A673 (cell line): ENCODE results near the gene PARD3.

ENCODE experiments used
- EZH2 ChIP-seq: fragments of 200-600 bp; sonication (generic); IDR thresholded peaks from 2 replicates; pipeline ENCODE4 v1.6.1; 2017; ENCODE audit warnings: borderline replicate concordance, low read depth, mild to moderate bottlenecking, mixed read lengths, antibody characterized with exemption, low read length; ENCODE audit not compliant: poor library complexity, severe bottlenecking
- TF ChIP-seq, protein P1 (sequence below): fragments of 300-800, 200-600 bp; sonication (generic); conservative IDR thresholded peaks from 2 replicates; pipeline ENCODE4 v1.5.1; 2017; ENCODE audit warnings: low read depth, mild to moderate bottlenecking, antibody characterized with exemption, low read length, moderate library complexity, mixed read lengths

DNA sequence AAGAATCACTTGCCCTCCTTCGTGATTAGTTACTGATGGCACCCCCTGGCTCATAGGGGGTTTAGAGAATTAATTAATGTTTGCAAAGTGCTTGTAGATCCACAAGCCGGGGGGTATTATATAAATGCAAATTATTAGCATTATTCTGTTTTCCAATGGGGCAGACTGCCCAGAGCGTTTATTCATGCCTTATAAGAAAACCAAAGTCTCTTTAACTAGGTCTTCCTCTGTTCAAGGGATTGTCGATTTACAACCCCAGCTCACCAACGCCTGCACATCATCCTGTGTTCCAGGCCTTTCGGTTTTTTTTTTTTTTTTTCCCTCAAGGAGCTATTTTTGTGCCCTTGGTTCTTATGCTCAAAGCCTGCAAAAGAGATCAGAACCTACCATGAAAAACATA is 630.7 kb downstream of the PARD3 start:
- TF ChIP-seq, protein P1, sequence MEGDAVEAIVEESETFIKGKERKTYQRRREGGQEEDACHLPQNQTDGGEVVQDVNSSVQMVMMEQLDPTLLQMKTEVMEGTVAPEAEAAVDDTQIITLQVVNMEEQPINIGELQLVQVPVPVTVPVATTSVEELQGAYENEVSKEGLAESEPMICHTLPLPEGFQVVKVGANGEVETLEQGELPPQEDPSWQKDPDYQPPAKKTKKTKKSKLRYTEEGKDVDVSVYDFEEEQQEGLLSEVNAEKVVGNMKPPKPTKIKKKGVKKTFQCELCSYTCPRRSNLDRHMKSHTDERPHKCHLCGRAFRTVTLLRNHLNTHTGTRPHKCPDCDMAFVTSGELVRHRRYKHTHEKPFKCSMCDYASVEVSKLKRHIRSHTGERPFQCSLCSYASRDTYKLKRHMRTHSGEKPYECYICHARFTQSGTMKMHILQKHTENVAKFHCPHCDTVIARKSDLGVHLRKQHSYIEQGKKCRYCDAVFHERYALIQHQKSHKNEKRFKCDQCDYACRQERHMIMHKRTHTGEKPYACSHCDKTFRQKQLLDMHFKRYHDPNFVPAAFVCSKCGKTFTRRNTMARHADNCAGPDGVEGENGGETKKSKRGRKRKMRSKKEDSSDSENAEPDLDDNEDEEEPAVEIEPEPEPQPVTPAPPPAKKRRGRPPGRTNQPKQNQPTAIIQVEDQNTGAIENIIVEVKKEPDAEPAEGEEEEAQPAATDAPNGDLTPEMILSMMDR, result no peak
- TF ChIP-seq EZH2, result no peak
